HepG2 (cell line): ENCODE data around the gene ZNF511. TPM values are rescaled to one million over a fixed set of nuclear protein-coding genes. Genes with fewer than 3 reads are reported as not detected.

Experiments used
- ATAC-seq: fragments of 200-7000 bp; cut with Tn5 transposase; 3 replicates; pipeline ENCODE4 v1.9.1; 2020; ENCODE audit warnings: mild to moderate bottlenecking, moderate library complexity
- BruUV-seq: library from RNA; stranded (reverse); fragments of 400-500 nt; replicated peaks from 2 replicates; lab custom pipeline; 2021; lab: Mats Ljungman, UMichigan
- CTCF ChIA-PET: fragments of 300-600 bp; formaldehyde crosslinking; extraction: SDS; loops from one replicate; lab custom pipeline; 2021; ENCODE audit warnings: low total read pairs, inconsistent platforms, low intra/inter-chr PET ratio; lab: Yijun Ruan, JAX
- POLR2A ChIA-PET: fragments of 350-600 bp; sonication (Branson Sonifier 250); formaldehyde crosslinking; loops from one replicate; lab custom pipeline; 2020; ENCODE audit warnings: antibody characterized with exemption, inconsistent platforms; lab: Yijun Ruan, JAX
- DNase-seq: peaks from one replicate; pipeline ENCODE4 v3.0.0-alpha.2; 2015; ENCODE audit warnings: low spot score
- FAIRE-seq: peaks from 3 replicates; lab custom pipeline; 2011; peaks lifted over from hg19 to GRCh38; lab: Jason Lieb, UNC
- H2AFZ ChIP-seq: one replicate; pipeline ENCODE4 v1.6.1; 2011; ENCODE audit warnings: low read length, inconsistent platforms
- H3K27ac ChIP-seq: fragments of 300-600 bp; 3 replicates; pipeline ENCODE4 v1.8.0; 2011; ENCODE audit warnings: mixed run types, mild to moderate bottlenecking, mixed read lengths, low read length, inconsistent platforms; ENCODE audit not compliant: insufficient read depth; ENCODE audit errors: extremely low read length
- H3K27me3 ChIP-seq, 2 experiments: fragments of 200-600 bp in 1 of 2; 2 replicates in 1 of 2; 3 replicates in 1 of 2; pipeline versions ENCODE4 v1.6.0 to v1.8.0; 2011; ENCODE audit warnings: low read length in 2 of 2, mild to moderate bottlenecking in 2 of 2, moderate library complexity in 2 of 2, inconsistent platforms in 1 of 2; ENCODE audit not compliant: insufficient read depth in 2 of 2, control insufficient read depth in 1 of 2
- H3K36me3 ChIP-seq, 2 experiments: fragments of 200-600 bp in 1 of 2; replicated peaks in 1 of 2; 2 replicates in 1 of 2; 3 replicates in 1 of 2; pipeline versions ENCODE4 v1.5.1 to v1.8.0; 2011; ENCODE audit warnings: low read length in 2 of 2, inconsistent platforms in 1 of 2; ENCODE audit not compliant: insufficient read depth in 2 of 2, control insufficient read depth in 1 of 2
- H3K4me1 ChIP-seq: 2 replicates; pipeline ENCODE4 v1.5.1; 2012; ENCODE audit warnings: low read length, inconsistent platforms; ENCODE audit not compliant: insufficient read depth
- H3K4me2 ChIP-seq: 2 replicates; pipeline ENCODE4 v1.6.0; 2011; ENCODE audit warnings: low read depth, low read length, inconsistent platforms
- H3K4me3 ChIP-seq, 3 experiments: fragments of 200-600 bp in 1 of 3; sonication (generic), shearing (Covaris generic) in 1 of 3; replicated peaks in 1 of 3; 2 replicates each; pipeline ENCODE4 v1.5.1; 2011 to 2016; ENCODE audit warnings: low read length in 3 of 3, inconsistent platforms in 2 of 3, low read depth in 2 of 3, mild to moderate bottlenecking in 2 of 3, control low read depth in 1 of 3, mixed read lengths in 1 of 3; ENCODE audit not compliant: insufficient read depth in 1 of 3
- H3K79me2 ChIP-seq: one replicate; pipeline ENCODE4 v1.6.1; 2011; ENCODE audit warnings: low read length, inconsistent platforms; ENCODE audit not compliant: insufficient read depth
- H3K9ac ChIP-seq: 2 replicates; pipeline ENCODE4 v1.6.0; 2011; ENCODE audit warnings: mild to moderate bottlenecking, low read depth, low read length, inconsistent platforms; ENCODE audit not compliant: insufficient read depth
- H3K9me3 ChIP-seq: 2 replicates; pipeline ENCODE4 v1.5.1; 2012; ENCODE audit warnings: mild to moderate bottlenecking, low read length
- H4K20me1 ChIP-seq: 2 replicates; pipeline ENCODE4 v1.6.0; 2011; ENCODE audit warnings: inconsistent platforms, mild to moderate bottlenecking, low read length, moderate library complexity; ENCODE audit not compliant: insufficient read depth
- BRF2 ChIP-seq: sonication (generic); formaldehyde crosslinking; IDR thresholded peaks from 2 replicates; pipeline ENCODE4 v1.8.1; 2022; ENCODE audit warnings: mild to moderate bottlenecking, missing genetic modification reagents
- HNF4A ChIP-seq: sonication (generic); formaldehyde crosslinking; IDR thresholded peaks from 2 replicates; pipeline ENCODE4 v1.4.0; 2020; ENCODE audit warnings: missing genetic modification reagents
- MLX ChIP-seq: IDR thresholded peaks from 2 replicates; pipeline ENCODE4 v1.6.1; 2016
- MTA3 ChIP-seq: sonication (generic); formaldehyde crosslinking; IDR thresholded peaks from 2 replicates; pipeline ENCODE4 v1.4.0; 2020; ENCODE audit warnings: missing genetic modification reagents
- PBX2 ChIP-seq: IDR thresholded peaks from 2 replicates; pipeline ENCODE4 v1.6.1; 2016; ENCODE audit warnings: control low read depth
- PHF20 ChIP-seq: sonication (generic); formaldehyde crosslinking; IDR thresholded peaks from 2 replicates; pipeline ENCODE4 v1.5.0; 2020; ENCODE audit warnings: mild to moderate bottlenecking, missing genetic modification reagents
- POLR2AphosphoS5 ChIP-seq: IDR thresholded peaks from 2 replicates; pipeline ENCODE4 v1.6.1; 2012; ENCODE audit warnings: low read depth, low read length
- POLR2G ChIP-seq: fragments of 200-400 bp; formaldehyde crosslinking; IDR thresholded peaks from 2 replicates; pipeline ENCODE4 v1.6.1; 2018; ENCODE audit warnings: mild to moderate bottlenecking, low read depth, low read length, moderate library complexity
- PRPF4 ChIP-seq: fragments of 200-400 bp; formaldehyde crosslinking; IDR thresholded peaks from 2 replicates; pipeline ENCODE4 v1.6.1; 2016; ENCODE audit warnings: low read length, low read depth; ENCODE audit not compliant: poor library complexity, severe bottlenecking
- RBM22 ChIP-seq: fragments of 200-400 bp; formaldehyde crosslinking; optimal IDR thresholded peaks from 2 replicates; pipeline ENCODE3; 2017; ENCODE audit warnings: mild to moderate bottlenecking, low read length, moderate library complexity
- SIX4 ChIP-seq: sonication (generic); formaldehyde crosslinking; IDR thresholded peaks from 2 replicates; pipeline ENCODE4 v1.4.0; 2020; ENCODE audit warnings: missing genetic modification reagents
- SUZ12 ChIP-seq: fragments of 150-350 bp; IDR thresholded peaks from 2 replicates; pipeline ENCODE4 v1.6.1; 2014; ENCODE audit warnings: low read depth, low read length
- TCF7L2 ChIP-seq: IDR thresholded peaks from 2 replicates; pipeline ENCODE4 v1.6.1; 2011; ENCODE audit warnings: mild to moderate bottlenecking, low read depth, low read length, moderate library complexity
- U2AF2 ChIP-seq: fragments of 200-400 bp; formaldehyde crosslinking; IDR thresholded peaks from 2 replicates; pipeline ENCODE4 v1.6.1; 2017; ENCODE audit warnings: low read depth, mild to moderate bottlenecking, low read length
- ZKSCAN5 ChIP-seq: sonication (generic); formaldehyde crosslinking; IDR thresholded peaks from 2 replicates; pipeline ENCODE4 v1.5.1; 2020; ENCODE audit warnings: mild to moderate bottlenecking, missing genetic modification reagents
- ZNF207 ChIP-seq: fragments of 450-650 bp; IDR thresholded peaks from 2 replicates; pipeline ENCODE4 v1.6.1; 2016; ENCODE audit warnings: antibody characterized with exemption, borderline replicate concordance
- ZNF264 ChIP-seq: sonication (generic); formaldehyde crosslinking; IDR thresholded peaks from 2 replicates; pipeline ENCODE4 v1.4.0; 2020; ENCODE audit warnings: missing genetic modification reagents
- ZNF484 ChIP-seq: sonication (generic); formaldehyde crosslinking; IDR thresholded peaks from 2 replicates; pipeline ENCODE4 v1.5.1; 2020; ENCODE audit warnings: mild to moderate bottlenecking, low read depth, missing genetic modification reagents, borderline replicate concordance
- ZNF552 ChIP-seq: sonication (generic); formaldehyde crosslinking; IDR thresholded peaks from 2 replicates; pipeline ENCODE4 v1.9.0; 2022; ENCODE audit warnings: missing genetic modification reagents, mild to moderate bottlenecking, borderline replicate concordance
- ZSCAN25 ChIP-seq: sonication (generic); formaldehyde crosslinking; IDR thresholded peaks from 2 replicates; pipeline ENCODE4 v1.8.0; 2022; ENCODE audit warnings: mild to moderate bottlenecking, missing genetic modification reagents
- WGBS: methylation state at CpG from one replicate; pipeline ENCODE4 v1.1.6; 2017; ENCODE audit warnings: low lambda C conversion rate; 5-methylcytosine and 5-hydroxymethylcytosine counted together
- in situ Hi-C: cut with HindIII; loops from 2 replicates; pipeline ENCODE4 v1.10.0; 2017; ENCODE audit warnings: low pct_unique_long_range_greater_than_20kb; ENCODE audit not compliant: extremely low pct_ligation_motif_present
- intact Hi-C: fragments of 100-400 bp; cut with micrococcal nuclease; formaldehyde crosslinking; loops from one replicate; pipeline ENCODE4 v1.10.0; 2022; ENCODE audit not compliant: unreplicated experiment
- polyA plus RNA-seq, 8 experiments: library from polyadenylated mRNA; depleted of rRNA in 3 of 8; stranded (reverse) in 7 of 8; unstranded in 1 of 8; fragments of >200 nt; fragmentation: Illumina TruSeq in 4 of 8; extraction: Trizol in 4 of 8; gene quantifications; 2 replicates each; pipeline versions ENCODE4 v1.2.1 to v1.2.3, GENCODE V29; 2011 to 2016; ENCODE audit warnings: low read depth in 4 of 8, missing spikeins in 1 of 8, mixed read lengths in 1 of 8; ENCODE audit not compliant: insufficient read depth in 1 of 8
- total RNA-seq, 5 experiments: library from RNA; depleted of rRNA; stranded (reverse); fragments of >200 nt; fragmentation: Illumina TruSeq; extraction: Trizol; gene quantifications; 2 replicates each; pipeline ENCODE4 v1.2.3, GENCODE V29; 2016; ENCODE audit warnings: low read depth in 1 of 5

Gene ZNF511
- total and polyA plus RNA-seq, 2 of the 13 experiments (the other 11 are each of a cell fraction or from before 2014, with no cell fraction given): 35.6 to 66.4 TPM

GRCh38 chr10:133361227-133361626, 52.5 kb downstream of the ZNF511 start:
- ATAC-seq: no peak
- ChIA-PET POLR2A (interaction anchor here (1.3 to 5.8 kb wide), 4 partner anchors 11 to 33 kb away, joined by 3 to 78 read pairs (median 31); partner anchors contain the start of genes ECHS1, MTG1, PAOX and PRAP1), CTCF (no interaction called here)
- no peak for TF ChIP-seq PHF20 (CRISPR knock-in tag)
- TF ChIP-seq PRPF4: no peak
- peak; percentile 78 for TF ChIP-seq ZNF264 (CRISPR knock-in tag)
- no peak for TF ChIP-seq PBX2 (CRISPR knock-in tag)
- TF ChIP-seq TCF7L2: no peak
- no peak for TF ChIP-seq ZKSCAN5
- TF ChIP-seq HNF4A (CRISPR knock-in tag): no peak
- TF ChIP-seq SUZ12: no peak
- TF ChIP-seq ZNF484 (CRISPR knock-in tag): no peak
- no peak for TF ChIP-seq ZNF207
- TF ChIP-seq POLR2AphosphoS5: 0 out of 2 replicates have a peak, but pooled peaks have one; percentile 46
- TF ChIP-seq BRF2: no peak
- TF ChIP-seq MLX (CRISPR knock-in tag): no peak
- no peak for TF ChIP-seq MTA3 (CRISPR knock-in tag)
- TF ChIP-seq POLR2G: peak; percentile 46; the same call in 1 of the 2 replicates
- TF ChIP-seq SIX4 (CRISPR knock-in tag): no peak
- TF ChIP-seq RBM22: peak; percentile 25
- TF ChIP-seq ZNF552 (CRISPR knock-in tag): no peak
- no peak for TF ChIP-seq ZSCAN25
- TF ChIP-seq U2AF2: no peak
- peaks cover 31% of the 10 kb centered on the region for H3K4me1 ChIP-seq
- BruUV-seq: no TSS peak
- H3K27ac ChIP-seq: no peak overlapping the region
- WGBS: 86% methylated on average over 4 of the region's 5 CpGs
- intact Hi-C loops: no loop called here
- H3K79me2 ChIP-seq: peaks cover 11% of the 10 kb centered on the region
- DNase-seq: no peak
- peaks cover 20 to 38% of the 10 kb centered on the region in 2 experiments for H3K36me3 ChIP-seq
- H3K4me2 ChIP-seq: no peak overlapping the region
- no peak overlapping the region for H3K4me3 ChIP-seq
- in situ Hi-C loops: no loop called here
- no peaks in the 10 kb centered on the region for H3K9me3 ChIP-seq
- no peaks in the 10 kb centered on the region for H3K27me3 ChIP-seq
- H4K20me1 ChIP-seq: no peaks in the 10 kb centered on the region
- H3K9ac ChIP-seq: no peak overlapping the region
- no peak overlapping the region for H2AFZ ChIP-seq
- FAIRE-seq: no peak
